H1 (cell line): ENCODE measurements around the gene ZC3H18. TPM values are rescaled to one million over a fixed set of nuclear protein-coding genes. Genes with fewer than 3 reads are reported as not detected.

Experiments
- CTCF ChIA-PET: fragments of 300-600 bp; sonication (Branson Sonifier 250); formaldehyde crosslinking; loops from one replicate; lab custom pipeline; 2021; ENCODE audit not compliant: partially characterized antibody; lab: Charles Lee
- POLR2A ChIA-PET: fragments of 300-600 bp; sonication (Branson Sonifier 250); formaldehyde crosslinking; loops from one replicate; lab custom pipeline; 2021; ENCODE audit warnings: inconsistent platforms; ENCODE audit not compliant: partially characterized antibody; lab: Charles Lee
- DNase-seq, 2 experiments: peaks; one replicate each; pipeline versions ENCODE4 v3.0.0 to v3.0.0-alpha.2; 2010 to 2022; ENCODE audit warnings: low spot score in 2 of 2, low read depth in 1 of 2, mixed read lengths in 1 of 2
- FAIRE-seq: peaks from 2 replicates; lab custom pipeline; 2011; peaks lifted over from hg19 to GRCh38; lab: Jason Lieb, UNC
- H2AFZ ChIP-seq: 2 replicates; pipeline ENCODE4 v1.8.1; 2012; ENCODE audit warnings: low read length, inconsistent platforms
- H2AK5ac ChIP-seq: 2 replicates; pipeline ENCODE4 v1.6.1; 2013; ENCODE audit warnings: low read depth, low read length
- H2BK120ac ChIP-seq: replicated peaks from 2 replicates; pipeline ENCODE3; 2013; ENCODE audit warnings: low read depth, low read length, inconsistent platforms
- H2BK12ac ChIP-seq: 2 replicates; pipeline ENCODE4 v1.6.1; 2013; ENCODE audit warnings: low read depth, low read length
- H2BK15ac ChIP-seq: 2 replicates; pipeline ENCODE4 v1.6.1; 2013; ENCODE audit warnings: low read length
- H2BK20ac ChIP-seq: 2 replicates; pipeline ENCODE4 v1.6.1; 2013; ENCODE audit warnings: low read length
- H2BK5ac ChIP-seq: 2 replicates; pipeline ENCODE4 v1.6.1; 2013; ENCODE audit warnings: low read depth, low read length
- H3K14ac ChIP-seq: 2 replicates; pipeline ENCODE4 v1.6.1; 2013; ENCODE audit warnings: inconsistent platforms; ENCODE audit not compliant: insufficient read length
- H3K18ac ChIP-seq: 2 replicates; pipeline ENCODE4 v1.6.1; 2013; ENCODE audit warnings: low read length; ENCODE audit errors: extremely low read depth
- H3K23ac ChIP-seq: 2 replicates; pipeline ENCODE4 v1.6.1; 2013; ENCODE audit warnings: inconsistent platforms; ENCODE audit not compliant: insufficient read length
- H3K23me2 ChIP-seq: 2 replicates; pipeline ENCODE4 v1.6.1; 2013; ENCODE audit warnings: low read depth, low read length
- H3K27ac ChIP-seq: 2 replicates; pipeline ENCODE4 v1.6.1; 2011; ENCODE audit warnings: low read depth, low read length, inconsistent platforms
- H3K27me3 ChIP-seq, 4 experiments: replicated peaks in 1 of 4; 1 replicate in 1 of 4; 2 replicates in 3 of 4; pipeline versions ENCODE4 v1.6.1 to v1.8.1; 2011 to 2013; ENCODE audit warnings: low read length in 3 of 4, mild to moderate bottlenecking in 3 of 4, inconsistent platforms in 2 of 4, mixed read lengths in 2 of 4, moderate library complexity in 1 of 4; ENCODE audit not compliant: control insufficient read depth in 3 of 4, insufficient read depth in 3 of 4; ENCODE audit errors: extremely low read depth in 1 of 4
- H3K36me3 ChIP-seq, 4 experiments: 2 replicates each; pipeline versions ENCODE4 v1.6.1 to v1.8.1; 2011 to 2013; ENCODE audit warnings: mild to moderate bottlenecking in 4 of 4, low read length in 3 of 4, moderate library complexity in 2 of 4, control low read depth in 1 of 4, inconsistent platforms in 1 of 4; ENCODE audit not compliant: insufficient read depth in 4 of 4, control insufficient read depth in 2 of 4
- H3K4ac ChIP-seq: replicated peaks from 2 replicates; pipeline ENCODE3; 2013; ENCODE audit warnings: low read length, low read depth, mixed read lengths, inconsistent platforms; ENCODE audit not compliant: insufficient read length
- H3K4me1 ChIP-seq, 4 experiments: replicated peaks in 1 of 4; 1 replicate in 1 of 4; 2 replicates in 3 of 4; pipeline versions ENCODE4 v1.6.1 to v1.8.1; 2011 to 2013; ENCODE audit warnings: low read length in 3 of 4, inconsistent platforms in 2 of 4, mixed read lengths in 1 of 4; ENCODE audit not compliant: insufficient read depth in 4 of 4, control insufficient read depth in 3 of 4
- H3K4me2 ChIP-seq, 2 experiments: 2 replicates each; pipeline versions ENCODE4 v1.6.1 to v1.8.1; 2011 to 2013; ENCODE audit warnings: low read depth in 2 of 2, low read length in 2 of 2, control low read depth in 1 of 2, inconsistent platforms in 1 of 2, mild to moderate bottlenecking in 1 of 2; ENCODE audit not compliant: insufficient read depth in 1 of 2
- H3K4me3 ChIP-seq, 4 experiments: fragments of 200-600, 300-600 bp in 1 of 4; sonication (generic), shearing (Covaris generic), sonication (Bioruptor Twin) in 1 of 4; 2 replicates each; pipeline versions ENCODE4 v1.5.1 to v1.8.1; 2011 to 2016; ENCODE audit warnings: low read length in 4 of 4, low read depth in 3 of 4, control low read depth in 2 of 4, inconsistent platforms in 2 of 4, mild to moderate bottlenecking in 2 of 4, mixed read lengths in 1 of 4, moderate library complexity in 1 of 4; ENCODE audit not compliant: insufficient read depth in 2 of 4; ENCODE audit errors: extremely low read depth in 1 of 4
- H3K56ac ChIP-seq: replicated peaks from 2 replicates; pipeline ENCODE3; 2013; ENCODE audit warnings: low read depth, mild to moderate bottlenecking, mixed read lengths, low read length, inconsistent platforms; ENCODE audit not compliant: insufficient read length
- H3K79me1 ChIP-seq: 2 replicates; pipeline ENCODE4 v1.6.1; 2013; ENCODE audit warnings: low read depth, low read length, control low read depth
- H3K79me2 ChIP-seq, 2 experiments: 2 replicates each; pipeline versions ENCODE4 v1.6.1 to v1.8.1; 2012 to 2013; ENCODE audit warnings: low read length in 2 of 2, mild to moderate bottlenecking in 2 of 2, inconsistent platforms in 1 of 2; ENCODE audit not compliant: insufficient read depth in 2 of 2, control insufficient read depth in 1 of 2
- H3K9ac ChIP-seq, 4 experiments: replicated peaks in 1 of 4; 1 replicate in 1 of 4; 2 replicates in 3 of 4; pipeline versions ENCODE4 v1.6.1 to v1.8.1; 2011 to 2013; ENCODE audit warnings: low read depth in 3 of 4, low read length in 3 of 4, control low read depth in 2 of 4, mild to moderate bottlenecking in 2 of 4, moderate library complexity in 2 of 4, inconsistent platforms in 1 of 4; ENCODE audit errors: extremely low read depth in 1 of 4
- H3K9me3 ChIP-seq, 2 experiments: 2 replicates each; pipeline versions ENCODE4 v1.6.1 to v1.8.1; 2012 to 2013; ENCODE audit warnings: mild to moderate bottlenecking in 2 of 2, moderate library complexity in 2 of 2, control low read depth in 1 of 2, inconsistent platforms in 1 of 2, low read depth in 1 of 2, low read length in 1 of 2, mixed read lengths in 1 of 2; ENCODE audit not compliant: insufficient read depth in 2 of 2
- H4K20me1 ChIP-seq, 2 experiments: replicated peaks in 1 of 2; 2 replicates each; pipeline versions ENCODE3 to v1.8.1; 2011 to 2013; ENCODE audit warnings: inconsistent platforms in 2 of 2, low read length in 2 of 2, mild to moderate bottlenecking in 1 of 2; ENCODE audit not compliant: insufficient read depth in 2 of 2, control insufficient read depth in 1 of 2
- H4K5ac ChIP-seq: 2 replicates; pipeline ENCODE4 v1.6.1; 2013; ENCODE audit warnings: low read length, low read depth, mixed read lengths, inconsistent platforms; ENCODE audit not compliant: insufficient read length
- H4K8ac ChIP-seq: 2 replicates; pipeline ENCODE4 v1.8.0; 2013; ENCODE audit warnings: mild to moderate bottlenecking, moderate library complexity, low read length, inconsistent platforms; ENCODE audit not compliant: insufficient read depth; ENCODE audit errors: extremely low read depth
- H4K91ac ChIP-seq: replicated peaks from 2 replicates; pipeline ENCODE3; 2013; ENCODE audit warnings: low read length, mixed read lengths, inconsistent platforms; ENCODE audit not compliant: insufficient read length
- CHD2 ChIP-seq: IDR thresholded peaks from 2 replicates; pipeline ENCODE4 v1.6.1; 2012; ENCODE audit warnings: low read length, improper control_type of control experiment
- WGBS, 2 experiments: shearing (Covaris generic) in 1 of 2; methylation state at CpG; one replicate each; pipeline versions ENCODE4 v1.1.6 to v1.1.7; 2013 to 2015; ENCODE audit warnings: low lambda C conversion rate in 2 of 2, mixed read lengths in 2 of 2, inconsistent platforms in 1 of 2, low coverage in 1 of 2, missing lambda C conversion rate in 1 of 2; ENCODE audit not compliant: insufficient replicate concordance in 2 of 2, insufficient coverage in 1 of 2, insufficient read length in 1 of 2; ENCODE audit errors: extremely low coverage in 1 of 2, missing lambda C conversion rate in 1 of 2; 5-methylcytosine and 5-hydroxymethylcytosine counted together
- polyA plus RNA-seq, 7 experiments: library from polyadenylated mRNA; depleted of rRNA in 3 of 7; stranded (reverse) in 5 of 7; unstranded in 2 of 7; fragments of >200 nt in 5 of 7; fragments of 200-250 nt in 2 of 7; gene quantifications; 1 replicate in 5 of 7; 2 replicates in 1 of 7; 4 replicates in 1 of 7; pipeline versions ENCODE4 v1.2.1 to v1.2.3, GENCODE V29; 2011 to 2013; ENCODE audit warnings: missing spikeins in 2 of 7, mixed read lengths in 2 of 7
- total RNA-seq: library from RNA; stranded (reverse); fragmentation: NEBNext Ultra II Directional; extraction: Animal tissue kit (Norgen Biotek cat#: 25700); gene quantifications from 2 replicates; pipeline ENCODE4 v1.2.1, GENCODE V29; 2021

The ZC3H18 gene
- total and polyA plus RNA-seq, 2 of the 8 experiments (the other 6 are each of a cell fraction or from before 2014, with no cell fraction given): 12.1 to 73.2 TPM

DNA sequence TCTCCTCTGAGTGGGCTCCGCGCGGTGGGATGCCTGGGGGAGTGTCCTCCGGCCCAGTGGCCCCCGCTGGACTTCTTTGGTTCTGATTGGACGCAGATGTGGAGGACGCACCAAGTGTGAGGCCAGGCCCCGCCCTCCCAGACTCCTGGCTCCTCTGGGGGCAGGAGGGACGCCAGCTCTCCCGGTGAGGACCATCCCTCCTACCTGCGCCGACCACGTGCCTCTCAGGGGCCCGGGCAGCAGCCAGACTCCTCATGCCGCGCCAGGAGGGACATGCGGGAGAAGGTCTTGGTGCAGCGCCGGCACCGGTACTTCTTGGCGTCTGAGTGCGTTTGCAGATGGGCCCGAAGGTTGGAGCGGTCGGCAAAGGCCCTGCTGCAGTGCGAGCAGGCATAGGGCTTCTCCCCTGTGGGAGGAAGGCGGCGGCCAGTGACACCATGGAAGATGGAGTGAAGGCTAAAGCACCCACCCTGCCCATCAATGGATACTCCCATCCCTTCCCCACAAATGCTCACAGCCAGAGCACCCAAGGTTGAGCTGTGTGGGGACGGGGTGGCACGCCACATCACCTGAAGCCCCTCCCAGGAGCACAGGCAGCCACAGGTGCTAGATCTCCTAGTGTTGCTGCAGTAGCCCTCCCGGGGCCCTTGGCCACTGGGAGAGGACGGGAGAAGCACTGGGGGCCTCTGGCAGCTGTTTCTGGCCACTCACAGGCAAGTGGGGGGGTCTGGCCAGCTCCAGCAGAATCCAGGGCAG lies 108.2 kb downstream of the ZC3H18 start:
- no peak for TF ChIP-seq CHD2
- Histone ChIP-seq H3K4me2 (no peak overlapping the region), H4K20me1 (peaks cover 0 to 2% of the 10 kb centered on the region in 2 experiments), H3K27me3 (no peaks in the 10 kb centered on the region), H2BK15ac (no peak overlapping the region), H2BK12ac (0 out of 2 replicates have a peak overlapping the region, but pooled peaks have one; percentile 39), H2BK120ac (no peak overlapping the region), H3K18ac (no peak overlapping the region), H4K91ac (no peak overlapping the region), H3K14ac (no peak overlapping the region), H2BK20ac (no peak overlapping the region), H3K27ac (no peak overlapping the region), H3K9ac (no peak overlapping the region), H3K23me2 (no peaks in the 10 kb centered on the region), H3K79me2 (no peaks in the 10 kb centered on the region), H4K8ac (peak overlapping the region; percentile 4), H3K79me1 (no peaks in the 10 kb centered on the region), H3K23ac (no peak overlapping the region), H3K36me3 (no peaks in the 10 kb centered on the region), H3K4ac (no peak overlapping the region), H2BK5ac (no peak overlapping the region; the same call in 1 of the 2 replicates), H4K5ac (no peak overlapping the region), H3K4me3 (no peak overlapping the region), H3K56ac (no peak overlapping the region), H2AK5ac (no peak overlapping the region), H3K9me3 (no peaks in the 10 kb centered on the region), H3K4me1 (no peaks in the 10 kb centered on the region), H2AFZ (no peak overlapping the region)
- WGBS, 2 experiments: 86% methylated on average over 30 of the region's 32 CpGs; no CpG with 5 or more reads in 1 of the 2 experiments
- ChIA-PET POLR2A (interaction anchor here (0.6 to 1.5 kb wide), 2 partner anchors 9 to 20 kb away, joined by 3 read pairs; no protein-coding TSS in a partner anchor), CTCF (interaction anchor here (0.8 to 1.7 kb wide), 2 partner anchors 59 to 69 kb away, joined by 3 read pairs; no protein-coding TSS in a partner anchor)
- FAIRE-seq: no peak
- DNase-seq: no peak
